ENCODE measurements around the gene MSI2.
"Not testable (repeated sequence)": the region's sequence is repeated elsewhere in the genome, so short reads cannot be mapped to it uniquely, and the experiment has no call there.

The MSI2 gene

DNA sequence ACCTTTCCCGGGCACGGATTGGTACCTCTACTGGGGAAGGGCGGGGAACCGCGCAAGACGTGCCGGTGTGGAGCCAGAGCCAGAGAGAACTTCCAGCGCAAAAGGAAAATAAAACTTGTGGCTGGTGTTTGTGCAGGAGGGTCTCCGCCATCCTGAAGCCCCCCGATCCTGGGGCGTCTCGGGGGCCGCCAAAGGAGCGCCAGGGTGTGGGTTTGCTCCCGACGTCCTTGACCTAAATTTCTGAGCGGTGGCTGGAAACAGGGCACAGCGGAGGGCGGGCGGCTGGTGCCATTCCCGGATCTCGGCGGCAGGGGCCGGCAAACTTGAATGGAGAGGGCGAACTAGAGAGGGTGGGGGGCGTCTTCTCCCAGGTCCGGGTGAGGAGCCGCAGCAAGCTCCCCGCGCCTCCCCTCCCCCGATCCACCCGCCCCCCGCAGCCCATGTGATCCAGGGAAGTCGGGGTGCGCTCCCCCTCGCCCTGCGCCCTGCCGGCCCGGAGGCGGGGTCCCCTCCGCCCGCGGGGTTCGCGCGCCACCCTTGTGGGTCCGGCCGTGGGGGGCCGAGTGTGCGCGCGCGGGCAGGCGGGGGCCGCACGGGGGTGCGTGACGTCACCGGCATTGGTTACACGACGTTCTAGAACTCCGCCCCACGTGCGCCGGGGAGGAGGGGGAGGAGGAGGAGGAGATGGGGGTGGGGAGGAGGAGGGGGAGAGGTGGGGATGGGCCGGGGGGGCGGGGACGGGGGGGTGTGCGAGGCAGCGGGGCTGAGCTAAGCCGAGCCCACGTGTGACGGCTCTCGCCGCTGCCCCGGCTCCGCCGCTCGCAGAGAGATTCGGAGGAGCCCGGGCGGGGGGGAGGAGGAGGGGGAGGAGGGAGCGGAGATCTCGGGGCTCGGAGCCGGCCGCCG is at the start of gene MSI2:
Gene MSI2, plus strand, starts transcription at position 748 of the 906 bp plus-strand sequence. CDS start 220 bp downstream, outside the sequence.
- peak; percentile 93 to 95 for DNase-seq

DNA sequence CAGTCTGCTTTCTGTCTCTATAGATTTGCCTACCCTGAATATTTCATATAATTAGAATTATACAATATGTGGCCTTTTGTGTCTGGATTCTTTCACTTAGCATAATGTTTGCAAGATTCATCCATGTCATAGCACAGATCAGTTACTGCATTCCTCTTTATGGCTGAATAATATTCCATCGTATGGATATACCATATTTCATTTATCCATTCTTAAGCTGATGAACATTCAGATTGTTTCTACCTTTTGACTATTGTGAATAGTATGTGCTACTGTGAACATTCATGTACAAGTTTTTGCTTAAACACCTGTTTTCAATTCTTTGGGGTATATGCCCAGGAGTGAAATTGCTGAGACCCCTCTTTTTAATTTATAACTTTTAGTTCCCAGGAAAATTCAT is 49.4 kb upstream of the MSI2 start:
- no peak for DNase-seq

DNA sequence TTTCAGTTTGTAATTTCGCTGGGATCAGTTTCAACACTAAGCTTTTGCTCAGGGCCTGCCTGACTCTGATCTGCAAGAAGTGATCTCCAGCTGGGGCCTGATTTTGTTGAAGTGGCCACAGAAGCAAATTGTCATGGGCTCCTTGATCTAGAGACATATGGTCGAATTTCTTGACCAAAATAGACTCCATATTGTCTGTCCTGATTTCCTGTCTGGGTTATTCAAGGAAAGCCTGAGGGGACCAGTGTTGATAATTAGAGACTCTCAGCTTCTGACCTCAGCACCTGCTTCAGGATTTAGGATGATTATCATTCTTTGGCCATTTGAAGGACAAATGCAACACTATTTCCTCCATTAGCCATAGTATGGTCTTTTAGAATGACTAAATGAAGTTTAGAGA is 48.9 kb upstream of the MSI2 start:
- DNase-seq: no peak

DNA sequence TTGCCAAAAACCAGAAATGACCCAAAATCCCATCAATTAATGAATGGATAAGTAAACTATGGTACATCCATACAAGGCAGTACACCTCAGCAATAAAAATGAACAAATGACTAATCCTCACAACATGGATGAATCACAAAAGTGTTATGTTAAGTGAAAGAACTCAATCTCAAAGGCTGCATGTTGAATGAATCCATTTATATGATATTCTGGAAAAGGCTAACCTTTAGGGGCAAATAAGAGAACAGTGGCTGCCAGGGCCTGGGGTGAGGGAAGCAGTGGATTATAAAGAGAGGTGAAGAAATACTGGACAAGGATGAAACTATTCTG is 46.1 kb upstream of the MSI2 start:
- DNase-seq: no peak

DNA sequence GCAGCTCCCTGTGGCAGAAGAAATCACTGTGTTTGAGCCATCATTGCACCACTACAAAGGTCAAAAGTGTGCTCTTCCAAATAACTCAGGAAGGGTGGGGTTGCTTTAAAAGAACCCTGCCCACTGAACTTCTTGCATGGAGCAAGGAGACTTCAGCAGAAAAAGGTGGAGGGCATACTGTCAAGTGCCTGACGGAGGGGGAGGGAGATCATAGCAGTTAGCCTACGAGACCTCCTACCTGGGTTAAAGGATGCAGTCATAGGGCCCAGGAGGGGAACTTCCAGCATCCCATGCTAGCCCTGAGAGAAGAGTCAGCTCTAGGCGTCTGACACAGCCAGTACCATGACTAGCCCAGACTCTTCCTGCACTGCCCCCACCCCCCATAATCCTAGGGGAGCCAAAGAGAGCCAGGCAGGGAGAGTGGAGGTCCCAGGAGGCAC is 45.3 kb upstream of the MSI2 start:
- no peak for DNase-seq

DNA sequence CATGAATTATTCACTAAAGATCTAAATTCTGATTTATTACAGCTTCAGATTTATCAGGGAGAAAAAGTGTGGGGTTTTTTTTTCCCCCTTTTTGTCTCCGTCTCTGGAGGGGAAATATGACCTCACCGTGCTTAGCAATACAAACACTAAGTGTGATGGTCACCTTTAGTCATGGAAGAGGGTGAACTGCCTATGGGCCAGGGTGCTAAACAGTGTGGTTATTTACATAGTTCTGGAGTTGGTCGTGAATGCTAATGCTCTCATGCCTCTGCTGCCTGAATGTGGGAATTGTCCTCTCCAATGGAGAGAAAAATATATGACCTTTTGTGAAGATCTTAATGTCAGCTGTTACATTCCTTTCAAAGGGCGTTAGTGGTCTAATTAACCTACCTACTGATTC is 44.8 kb upstream of the MSI2 start:
- no peak for DNase-seq

DNA sequence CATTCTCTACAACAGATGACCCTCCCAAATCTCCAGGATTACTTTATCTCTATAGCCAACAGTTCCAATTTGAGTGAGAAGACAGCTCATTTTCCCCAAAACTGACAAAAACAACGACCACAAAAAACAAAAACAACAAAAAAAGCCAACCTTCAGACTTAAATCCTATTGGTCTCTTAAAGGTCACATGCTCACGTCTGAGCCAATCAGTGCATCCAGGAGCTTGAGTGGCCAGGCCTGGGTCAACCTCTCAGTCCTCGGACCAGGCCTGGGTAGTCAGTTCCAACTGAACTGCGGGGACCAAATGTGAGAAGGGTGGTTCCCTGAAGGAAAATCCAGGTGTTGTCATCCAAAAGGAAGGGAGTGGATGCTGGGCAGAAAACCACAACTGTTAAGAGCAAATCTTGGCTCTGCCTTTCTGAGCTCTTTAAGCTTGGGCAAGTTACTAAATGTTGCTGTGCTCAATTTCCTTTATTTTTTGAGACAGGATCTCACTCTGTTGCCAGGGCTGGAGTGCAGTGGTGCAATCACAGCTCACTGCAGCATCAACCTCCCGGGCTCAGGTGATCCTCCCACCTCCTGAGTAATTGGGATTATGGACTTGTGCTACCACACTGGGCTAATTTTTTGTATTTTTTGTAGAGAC is 43.0 kb upstream of the MSI2 start:
- DNase-seq: no peak

DNA sequence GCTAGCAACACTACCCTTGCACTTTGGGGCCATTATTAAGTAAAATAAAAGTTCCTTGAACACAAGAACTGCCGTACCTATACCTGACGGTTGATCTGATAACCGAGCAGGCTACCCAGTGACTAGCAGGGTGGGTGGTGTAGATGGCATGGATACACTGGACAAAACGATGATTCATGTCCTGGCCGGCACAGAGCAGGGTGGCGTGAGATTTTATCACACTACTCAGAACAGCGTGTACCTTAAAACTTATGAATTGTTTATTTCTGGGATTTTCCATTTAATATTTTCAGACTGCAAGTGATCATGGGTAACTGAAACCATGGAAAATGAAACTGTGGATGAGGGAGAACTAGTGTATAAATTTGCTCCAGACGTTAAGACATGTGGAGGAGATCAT is 41.0 kb upstream of the MSI2 start:
- no peak for DNase-seq

DNA sequence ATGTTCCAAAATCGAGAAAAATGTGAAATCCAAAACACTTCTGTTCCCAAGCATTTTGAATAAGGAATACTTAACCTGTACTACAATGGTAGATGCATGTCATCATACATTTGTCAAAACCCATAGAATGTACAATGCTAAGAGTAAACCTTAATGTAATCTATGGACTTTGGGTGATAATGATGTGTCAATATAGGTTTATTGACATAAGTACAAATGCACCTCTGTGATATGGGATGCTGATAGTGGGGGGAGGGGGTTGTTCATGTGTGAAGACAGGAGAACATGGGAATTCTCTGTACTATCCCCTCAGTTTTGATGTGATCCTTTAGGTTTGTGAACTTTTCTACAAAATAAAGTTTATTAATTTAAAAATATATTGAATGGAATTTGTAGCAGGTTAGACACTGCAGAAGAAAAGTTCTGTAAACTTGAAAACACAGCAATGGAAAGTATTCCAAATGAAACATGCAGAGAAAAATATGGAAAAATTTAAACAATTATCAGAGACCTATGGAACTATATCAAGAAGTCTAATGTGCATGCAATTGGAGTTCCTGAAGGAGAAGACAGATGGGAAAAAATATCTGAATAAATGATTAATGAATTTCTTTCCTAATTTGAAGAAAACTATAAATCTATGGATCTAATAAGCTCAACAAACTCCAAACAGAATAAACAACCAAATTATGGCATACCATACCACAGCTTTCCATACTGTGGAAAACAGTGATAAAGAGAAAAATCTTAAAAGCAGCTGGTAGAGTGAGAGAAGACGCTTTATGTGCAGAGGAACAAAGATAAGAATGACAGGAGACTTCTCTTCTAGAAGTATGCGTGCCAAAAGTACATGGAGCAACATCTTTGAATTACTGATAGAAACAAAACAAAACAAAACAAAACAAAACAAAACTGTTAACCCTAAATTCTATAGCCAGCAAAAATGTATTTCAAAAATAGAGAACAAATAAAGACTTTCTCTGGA is 34.7 kb upstream of the MSI2 start:
- no peak for DNase-seq

DNA sequence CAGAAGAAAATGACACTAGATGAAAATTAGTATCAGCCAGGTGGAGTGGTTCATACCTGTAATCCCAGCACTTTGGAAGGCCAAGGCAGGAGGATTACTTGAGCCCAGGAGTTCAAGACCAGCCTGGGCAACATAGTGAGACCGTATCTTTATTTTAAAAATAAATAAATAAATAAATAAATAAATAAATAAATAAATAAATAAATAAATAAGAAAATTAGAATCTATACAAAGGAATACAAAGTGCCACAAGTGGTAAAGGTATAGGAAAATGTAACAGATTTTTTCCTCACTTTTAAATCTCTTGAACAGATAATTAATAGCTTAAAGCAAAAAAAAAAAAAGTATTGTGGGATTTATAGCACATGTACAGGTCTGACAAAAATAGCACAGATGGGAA is 33.9 kb upstream of the MSI2 start:
- not testable (repeated sequence) for DNase-seq

DNA sequence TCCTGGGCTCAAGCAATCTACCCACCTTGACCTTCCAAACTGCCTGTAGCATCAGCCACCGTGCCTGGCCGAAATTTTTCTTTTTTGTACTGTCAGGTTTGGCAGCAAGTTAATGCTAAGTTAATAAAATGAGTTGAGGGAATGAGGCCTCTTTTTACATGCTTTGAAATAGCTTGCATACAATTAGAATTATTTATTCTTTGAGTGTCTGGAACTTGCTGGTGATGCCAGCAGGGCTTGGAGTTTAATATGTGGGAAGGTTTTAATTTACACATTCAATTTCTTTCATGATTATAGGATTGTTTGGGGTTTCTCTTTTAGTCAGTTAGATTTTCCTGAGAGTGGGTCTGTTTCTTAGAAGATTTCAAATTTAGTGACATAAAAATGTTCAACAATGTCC is 31.2 kb upstream of the MSI2 start:
- no peak for DNase-seq

DNA sequence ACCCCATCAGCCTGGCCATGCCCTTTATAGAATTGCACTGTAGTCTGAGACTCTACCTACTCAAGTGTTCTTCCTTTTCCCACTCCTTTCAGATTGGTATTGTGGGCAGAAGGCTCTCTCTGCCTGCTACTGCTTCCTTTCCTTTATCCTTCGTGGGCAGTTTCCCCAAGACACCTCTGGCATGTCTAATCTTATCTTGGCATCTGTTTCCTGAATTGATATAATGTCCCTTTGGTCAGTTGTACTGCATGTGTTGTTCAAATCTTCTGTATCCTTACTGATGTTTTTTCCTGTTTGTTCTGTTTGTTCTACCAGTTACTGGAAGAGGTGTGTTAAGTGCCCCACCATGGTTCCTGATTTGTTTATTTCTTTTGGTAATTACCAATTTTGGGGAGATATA is 29.5 kb upstream of the MSI2 start:
- no peak for DNase-seq

DNA sequence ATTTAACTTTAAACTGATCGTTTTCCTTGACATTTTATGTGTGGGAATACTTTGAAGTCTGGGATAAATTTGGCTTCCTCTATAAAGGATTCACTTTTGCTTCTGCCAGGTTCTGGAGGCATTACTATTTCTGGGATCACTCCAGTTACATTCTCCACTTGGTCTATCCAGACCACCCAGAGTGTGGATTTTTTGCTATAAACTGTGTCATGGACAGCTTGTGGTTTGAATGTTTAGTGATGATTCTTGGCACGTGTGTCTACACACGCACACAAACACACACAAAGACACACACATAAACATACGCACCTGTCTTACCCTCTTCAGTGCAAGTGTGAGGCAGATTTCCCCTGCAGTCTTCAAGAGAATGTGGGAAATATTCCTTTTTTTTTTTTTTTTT is 27.4 kb upstream of the MSI2 start:
- DNase-seq: no peak

DNA sequence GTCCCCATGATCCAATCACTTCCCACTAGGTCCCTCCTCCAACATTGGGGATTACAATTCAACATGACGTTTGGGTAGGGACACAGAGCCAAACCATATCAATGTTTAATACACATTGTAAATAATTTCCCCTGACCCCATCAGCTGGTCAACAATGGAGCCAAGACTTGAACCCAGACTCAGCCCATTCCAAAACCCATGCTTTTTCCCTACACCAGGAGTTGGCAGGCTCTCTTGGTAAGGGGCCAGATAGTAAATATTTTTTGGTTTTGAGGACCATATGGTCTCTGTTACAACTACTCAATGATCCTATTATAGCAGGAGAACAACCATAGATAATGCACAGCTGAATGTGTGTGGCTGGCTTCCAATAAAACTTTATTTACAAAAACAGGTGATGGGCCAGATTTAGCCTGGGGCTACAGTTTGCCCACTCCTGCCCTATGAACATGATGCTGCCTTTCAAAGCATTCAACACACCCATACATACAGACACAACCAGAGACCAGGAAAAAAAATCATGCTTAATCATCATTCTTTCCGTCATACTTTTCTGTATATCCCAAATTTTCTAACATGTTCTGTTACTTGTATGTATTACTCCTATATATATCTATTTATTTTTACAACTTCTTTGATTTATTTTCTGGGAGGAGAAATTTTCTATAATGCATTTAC is 22.1 kb upstream of the MSI2 start:
- no peak for DNase-seq

DNA sequence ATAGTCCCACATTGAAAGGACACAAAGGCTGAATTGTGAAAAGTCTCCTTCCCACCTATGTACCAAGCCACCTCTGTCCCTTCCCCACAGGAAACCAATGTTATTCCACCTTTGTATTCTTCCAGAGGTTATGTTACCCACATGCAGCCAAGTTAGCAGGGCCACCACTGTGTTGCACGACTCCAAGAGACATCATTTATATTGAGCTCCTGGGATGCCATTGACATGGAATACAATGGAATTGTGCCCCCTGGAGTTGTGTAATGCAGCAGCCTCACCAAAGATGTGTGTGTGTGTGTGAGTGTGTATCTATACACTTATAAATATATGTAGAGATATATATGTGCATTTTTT is 21.6 kb upstream of the MSI2 start:
- no peak for DNase-seq

DNA sequence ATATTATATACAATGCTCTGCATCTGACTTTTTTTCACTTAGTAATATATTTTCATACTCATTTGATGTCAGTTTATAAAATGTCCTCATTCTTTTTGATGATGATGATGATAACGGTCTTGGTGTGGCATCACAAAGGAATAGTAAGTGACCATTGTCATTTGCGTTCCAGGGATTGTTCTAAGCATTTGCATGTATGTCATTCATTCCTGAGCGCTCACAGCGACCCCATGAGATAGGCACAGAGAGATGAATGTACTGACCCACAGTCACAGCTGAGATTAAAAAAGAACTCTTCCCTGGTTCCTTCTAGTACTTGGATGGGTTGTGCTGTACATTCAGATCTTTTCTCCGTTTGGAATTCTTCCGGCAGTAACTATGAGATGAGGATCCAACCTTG is 21.2 kb upstream of the MSI2 start:
- no peak for DNase-seq

DNA sequence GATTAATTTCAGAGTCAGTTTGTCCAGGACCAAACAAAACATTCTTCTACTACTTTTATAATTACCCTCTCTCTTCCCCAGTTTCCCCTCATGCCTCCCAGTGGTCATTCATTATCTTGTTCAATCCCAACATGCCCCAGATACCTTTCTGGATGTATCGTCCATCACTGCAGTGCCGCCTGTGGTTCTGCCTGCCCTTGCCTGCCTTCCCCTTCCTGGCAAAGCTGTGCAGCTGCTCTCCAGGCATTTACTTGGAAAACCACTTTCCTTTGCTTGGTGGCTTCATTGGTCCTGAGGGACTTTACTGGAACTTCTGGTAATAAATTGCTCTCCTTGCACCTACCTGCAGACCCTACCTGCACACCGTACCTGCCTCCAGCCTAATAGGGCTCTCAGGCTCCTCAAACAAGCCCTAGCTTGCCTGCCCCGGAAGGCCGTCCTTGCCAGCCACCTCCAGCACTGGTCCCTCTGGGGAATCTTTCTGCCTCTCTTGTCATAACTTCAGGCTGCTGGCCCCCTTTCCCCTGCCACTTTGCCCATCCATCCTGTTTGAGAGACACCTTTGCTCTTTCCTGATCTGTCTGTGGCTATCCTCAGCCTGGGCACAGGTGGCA is 19.5 kb upstream of the MSI2 start:
- no peak for DNase-seq

DNA sequence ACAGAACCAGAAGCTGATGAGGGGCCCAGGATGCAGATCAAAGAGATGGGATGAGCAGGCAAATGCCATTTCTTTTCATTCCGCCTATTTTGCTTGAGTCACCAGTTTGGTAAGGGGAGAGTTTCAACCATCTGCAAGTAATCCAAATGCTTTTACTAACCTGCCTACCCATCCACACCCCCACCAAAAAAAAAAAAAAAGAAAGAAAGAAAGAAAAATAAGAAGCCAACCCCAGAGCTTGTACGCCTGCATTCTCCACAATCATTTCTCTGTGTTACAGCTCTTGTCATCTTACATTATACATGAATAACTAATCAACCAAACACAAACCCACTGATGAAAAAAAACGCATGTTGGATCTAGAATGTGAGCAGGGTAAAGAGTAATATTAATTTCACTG is 15.7 kb upstream of the MSI2 start:
- DNase-seq: no peak

DNA sequence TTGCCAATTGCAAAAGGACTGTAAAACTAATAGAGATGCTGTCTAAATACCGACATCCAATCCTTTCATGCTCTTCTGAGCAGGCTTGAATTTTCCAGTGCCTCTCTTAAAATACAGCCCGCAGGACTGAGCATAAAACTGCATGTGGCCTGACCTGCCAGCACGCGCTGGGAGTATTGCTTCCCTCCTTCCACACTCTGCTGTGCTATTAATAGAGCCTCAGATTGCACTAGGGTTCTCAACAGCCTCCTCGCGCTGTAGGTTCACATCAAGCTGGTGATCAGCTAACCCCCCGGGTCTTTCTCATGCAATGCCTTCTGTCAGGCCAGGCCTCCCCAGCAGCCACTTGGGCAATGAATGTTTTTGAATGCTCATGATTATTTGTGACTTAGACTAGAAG is 14.2 kb upstream of the MSI2 start:
- DNase-seq: no peak

DNA sequence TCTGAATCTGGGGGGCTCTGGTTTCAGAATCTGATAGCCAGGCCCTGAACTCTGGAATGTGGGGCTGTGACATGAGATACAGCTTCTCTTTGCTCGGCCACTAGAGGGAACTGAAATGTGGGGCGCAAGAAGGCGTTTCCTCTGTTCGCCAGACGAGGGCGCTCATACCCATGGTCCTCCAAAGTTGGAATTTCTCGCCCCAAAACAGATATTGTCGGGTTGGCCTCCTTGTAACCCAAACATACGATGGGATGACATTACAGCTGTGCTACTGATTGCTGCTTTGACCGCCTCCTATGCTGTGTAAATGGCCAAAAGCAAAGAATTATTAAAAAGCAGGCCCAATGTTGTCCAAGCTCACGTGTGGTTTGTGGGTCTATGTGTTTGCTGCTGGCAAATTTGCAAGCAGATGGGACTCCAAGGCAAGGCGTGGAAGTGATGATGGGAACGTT is 13.1 kb upstream of the MSI2 start:
- peak; percentile 77 to 80 for DNase-seq

DNA sequence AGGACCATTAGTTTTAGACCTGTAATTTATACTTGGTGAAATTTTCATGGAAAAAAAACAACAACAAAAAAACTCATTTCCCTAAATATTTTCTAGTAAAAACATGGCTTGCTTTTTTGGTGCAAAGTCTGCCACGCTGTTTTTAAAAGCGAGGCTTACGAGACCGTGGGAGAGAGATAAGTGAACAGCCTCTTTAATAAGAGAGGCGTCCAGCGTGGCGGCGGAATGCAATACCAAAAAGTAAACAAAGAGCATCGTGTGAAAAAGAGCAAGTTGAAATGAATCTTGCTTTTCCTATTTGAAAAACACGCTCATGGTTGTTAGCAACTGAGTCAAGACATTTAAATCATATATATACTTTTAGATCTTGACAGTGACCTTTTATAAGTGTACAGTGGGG is 10.5 kb upstream of the MSI2 start:
- no peak for DNase-seq

DNA sequence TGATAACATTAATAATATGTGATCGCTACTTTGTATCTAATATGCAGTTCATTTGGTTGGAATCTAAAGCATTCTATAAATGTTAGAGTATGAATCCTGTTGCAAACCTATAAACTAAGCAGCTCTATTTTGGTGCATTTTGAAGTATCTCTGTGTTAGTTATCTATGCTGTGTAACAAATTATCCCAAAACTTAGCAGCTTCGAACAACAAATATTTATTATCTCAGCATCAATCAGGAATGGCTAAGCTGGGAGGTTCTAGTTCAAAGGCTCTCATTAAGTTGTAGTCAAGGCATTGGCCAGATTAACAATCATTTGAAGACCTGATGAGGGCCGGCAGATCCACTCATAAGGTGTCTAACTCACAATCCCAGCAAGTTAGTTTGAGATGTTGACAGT is 10.1 kb upstream of the MSI2 start:
- no peak for DNase-seq

Data from CD4-positive, alpha-beta T cell treated with Interleukin-4 for 1 hour (primary cell).